GM10266 (cell line): ENCODE data around the gene TICRR.

Source experiments
- DNase-seq: peaks from one replicate; pipeline ENCODE4 v3.0.0; 2012; ENCODE audit errors: extremely low spot score
- TF ChIP-seq, protein P1 (sequence below): IDR thresholded peaks from 2 replicates; pipeline ENCODE4 v1.5.1; 2012; ENCODE audit warnings: mild to moderate bottlenecking, low read depth; ENCODE audit not compliant: control insufficient read depth, insufficient read depth; ENCODE audit errors: missing control alignments

Gene TICRR

DNA sequence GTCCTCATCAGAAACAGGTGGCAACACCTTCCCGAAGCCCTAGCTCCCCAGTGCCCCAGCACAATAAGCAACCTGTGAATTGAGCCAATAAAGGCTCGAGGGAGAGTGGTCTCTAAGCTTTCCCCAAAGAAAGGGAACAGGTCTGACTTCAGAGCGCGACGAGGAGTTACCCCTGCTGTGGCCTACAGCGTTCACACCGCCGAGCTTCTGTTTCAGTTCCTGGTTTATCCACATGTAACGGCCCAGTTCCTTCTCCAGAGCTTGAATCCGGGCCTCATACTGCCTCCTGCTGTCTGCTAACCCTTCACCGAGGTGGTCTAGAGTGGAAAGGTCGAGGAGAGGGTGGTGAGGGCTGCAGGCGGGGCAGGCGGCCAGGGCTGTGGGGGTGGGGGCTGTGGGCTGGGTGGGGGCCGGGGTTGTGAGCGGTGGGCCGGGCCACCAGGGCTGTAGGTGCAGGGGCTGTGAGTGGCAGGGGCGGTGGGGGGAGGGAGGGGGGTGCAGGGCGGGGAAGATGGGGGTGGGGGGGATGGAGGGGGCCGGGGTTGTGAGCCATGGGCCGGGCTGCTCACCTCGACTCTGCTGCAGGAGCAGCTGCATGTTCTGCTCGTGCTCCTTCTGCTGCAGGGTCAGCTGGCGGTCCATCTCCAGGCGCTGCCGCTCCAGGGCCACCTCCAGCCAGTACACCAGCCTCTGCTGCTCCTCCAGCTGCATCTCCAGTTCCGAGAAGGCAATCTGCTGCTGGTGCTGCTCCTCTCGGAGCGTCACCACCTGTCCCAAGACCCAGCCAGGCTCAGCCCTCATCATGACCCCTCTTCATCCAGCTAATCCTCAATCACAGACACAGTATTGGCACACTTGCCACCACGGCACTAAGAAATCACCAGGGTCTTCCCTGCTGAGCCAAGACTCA lies 53.8 kb downstream of the TICRR start:
- TF ChIP-seq, protein P1, sequence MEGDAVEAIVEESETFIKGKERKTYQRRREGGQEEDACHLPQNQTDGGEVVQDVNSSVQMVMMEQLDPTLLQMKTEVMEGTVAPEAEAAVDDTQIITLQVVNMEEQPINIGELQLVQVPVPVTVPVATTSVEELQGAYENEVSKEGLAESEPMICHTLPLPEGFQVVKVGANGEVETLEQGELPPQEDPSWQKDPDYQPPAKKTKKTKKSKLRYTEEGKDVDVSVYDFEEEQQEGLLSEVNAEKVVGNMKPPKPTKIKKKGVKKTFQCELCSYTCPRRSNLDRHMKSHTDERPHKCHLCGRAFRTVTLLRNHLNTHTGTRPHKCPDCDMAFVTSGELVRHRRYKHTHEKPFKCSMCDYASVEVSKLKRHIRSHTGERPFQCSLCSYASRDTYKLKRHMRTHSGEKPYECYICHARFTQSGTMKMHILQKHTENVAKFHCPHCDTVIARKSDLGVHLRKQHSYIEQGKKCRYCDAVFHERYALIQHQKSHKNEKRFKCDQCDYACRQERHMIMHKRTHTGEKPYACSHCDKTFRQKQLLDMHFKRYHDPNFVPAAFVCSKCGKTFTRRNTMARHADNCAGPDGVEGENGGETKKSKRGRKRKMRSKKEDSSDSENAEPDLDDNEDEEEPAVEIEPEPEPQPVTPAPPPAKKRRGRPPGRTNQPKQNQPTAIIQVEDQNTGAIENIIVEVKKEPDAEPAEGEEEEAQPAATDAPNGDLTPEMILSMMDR, result no peak
- peak; percentile 21 for DNase-seq

DNA sequence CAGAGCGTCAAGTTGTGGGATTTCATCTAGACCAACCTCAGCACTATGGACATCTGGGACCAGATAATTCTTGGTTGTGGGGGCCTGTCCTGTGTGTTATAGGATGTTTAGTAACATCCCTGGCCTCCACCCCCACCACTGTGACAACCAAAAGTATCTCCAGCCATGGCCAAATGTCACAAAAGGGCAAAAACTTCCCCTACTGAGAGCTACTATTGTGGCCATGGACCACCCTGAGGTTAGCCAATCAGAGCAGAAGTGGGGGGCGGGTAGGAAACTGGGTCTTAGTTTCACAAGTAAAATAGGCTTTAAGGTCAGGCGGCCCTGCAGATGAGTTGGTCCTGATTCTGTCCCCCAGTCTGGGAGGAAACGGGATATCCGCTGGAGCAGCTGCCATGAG lies 54.6 kb downstream of the TICRR start:
- TF ChIP-seq, protein P1, result no peak
- no peak for DNase-seq

DNA sequence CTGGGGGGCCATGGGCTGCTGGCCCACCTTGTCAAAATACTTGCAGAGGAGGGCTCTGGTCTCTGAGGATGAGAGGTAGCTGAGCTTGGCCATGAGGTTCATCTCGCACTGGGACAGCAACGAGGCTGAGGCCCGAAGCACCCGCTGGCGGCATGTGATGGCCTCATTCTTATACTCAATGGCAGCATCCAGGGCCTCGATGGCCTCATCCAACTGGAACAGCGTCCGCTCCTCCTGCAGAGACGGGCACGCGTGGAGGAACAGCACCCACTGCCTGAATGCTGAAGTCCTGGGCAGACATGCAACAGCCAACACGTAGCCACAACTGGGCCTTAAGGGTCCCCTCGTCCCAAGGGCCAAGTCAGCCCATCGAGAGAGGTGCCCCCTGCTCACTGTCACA lies 55.0 kb downstream of the TICRR start:
- no peak for DNase-seq

DNA sequence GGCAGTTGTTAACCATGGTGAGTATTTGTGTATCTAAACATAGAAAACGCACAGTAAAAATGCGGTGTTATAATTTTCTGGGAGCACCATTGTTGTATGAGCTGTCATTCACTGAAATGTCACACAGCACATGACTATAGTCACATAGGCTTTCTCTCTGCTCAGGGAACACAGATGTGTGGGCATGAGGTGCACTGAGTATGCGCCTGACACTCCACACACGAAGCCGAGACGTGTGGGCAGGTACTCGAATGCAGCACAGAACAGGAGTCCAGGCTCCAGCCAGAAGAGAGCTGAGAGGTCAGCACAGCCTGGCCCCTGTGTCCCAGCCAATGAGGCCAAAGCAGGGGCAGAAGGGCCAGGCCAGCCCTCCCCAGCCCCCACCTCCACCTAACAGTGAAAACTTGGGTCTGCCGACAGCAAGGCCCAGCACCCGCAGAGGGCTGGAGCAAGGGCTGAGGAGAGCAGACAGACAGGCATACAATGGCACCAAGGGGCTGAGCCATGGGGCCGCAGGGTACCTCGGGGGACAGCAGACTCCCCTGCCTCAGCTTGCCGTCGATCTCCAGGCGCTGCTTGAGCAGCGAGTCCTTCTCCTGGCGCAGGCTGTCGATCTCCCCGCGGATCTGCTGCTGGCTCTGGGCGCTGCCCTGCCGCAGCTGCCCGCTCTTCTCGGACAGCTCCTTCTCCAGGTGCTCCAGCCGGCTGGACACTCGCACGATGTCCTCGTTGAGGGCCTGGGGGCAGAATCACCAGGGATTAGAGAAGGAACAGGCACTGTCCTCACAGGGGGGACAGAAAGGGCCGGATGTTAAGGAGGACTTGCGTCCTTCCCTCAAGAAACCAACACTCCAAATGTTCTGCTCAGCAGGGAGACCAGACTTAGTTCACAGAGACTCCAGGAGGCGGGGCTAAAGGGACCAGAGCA lies 56.0 kb downstream of the TICRR start:
- peak; percentile 15 for DNase-seq
- TF ChIP-seq, protein P1, result no peak

More for the DNA sequence above, 55.0 kb downstream of the TICRR start:
- TF ChIP-seq, protein P1, result no peak

DNA sequence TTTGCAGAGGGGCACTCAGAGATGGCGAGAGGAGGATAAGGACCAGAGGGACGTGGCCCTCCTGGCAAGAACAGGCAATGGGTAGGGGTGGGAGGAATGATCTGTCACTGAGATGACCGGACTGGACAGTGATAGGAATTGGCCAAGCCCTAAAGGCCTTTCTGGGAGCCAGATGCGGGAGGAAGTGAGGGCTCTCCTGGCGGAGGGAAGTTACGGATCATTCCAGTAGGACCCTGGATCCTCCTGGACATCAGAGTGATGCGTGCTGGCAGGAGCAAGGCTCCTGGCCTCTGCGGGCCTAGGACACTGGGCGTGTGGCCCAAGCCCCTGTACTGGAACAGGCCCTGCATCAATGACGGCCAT lies 56.6 kb downstream of the TICRR start:
- TF ChIP-seq, protein P1, result no peak
- peak; percentile 9 for DNase-seq

DNA sequence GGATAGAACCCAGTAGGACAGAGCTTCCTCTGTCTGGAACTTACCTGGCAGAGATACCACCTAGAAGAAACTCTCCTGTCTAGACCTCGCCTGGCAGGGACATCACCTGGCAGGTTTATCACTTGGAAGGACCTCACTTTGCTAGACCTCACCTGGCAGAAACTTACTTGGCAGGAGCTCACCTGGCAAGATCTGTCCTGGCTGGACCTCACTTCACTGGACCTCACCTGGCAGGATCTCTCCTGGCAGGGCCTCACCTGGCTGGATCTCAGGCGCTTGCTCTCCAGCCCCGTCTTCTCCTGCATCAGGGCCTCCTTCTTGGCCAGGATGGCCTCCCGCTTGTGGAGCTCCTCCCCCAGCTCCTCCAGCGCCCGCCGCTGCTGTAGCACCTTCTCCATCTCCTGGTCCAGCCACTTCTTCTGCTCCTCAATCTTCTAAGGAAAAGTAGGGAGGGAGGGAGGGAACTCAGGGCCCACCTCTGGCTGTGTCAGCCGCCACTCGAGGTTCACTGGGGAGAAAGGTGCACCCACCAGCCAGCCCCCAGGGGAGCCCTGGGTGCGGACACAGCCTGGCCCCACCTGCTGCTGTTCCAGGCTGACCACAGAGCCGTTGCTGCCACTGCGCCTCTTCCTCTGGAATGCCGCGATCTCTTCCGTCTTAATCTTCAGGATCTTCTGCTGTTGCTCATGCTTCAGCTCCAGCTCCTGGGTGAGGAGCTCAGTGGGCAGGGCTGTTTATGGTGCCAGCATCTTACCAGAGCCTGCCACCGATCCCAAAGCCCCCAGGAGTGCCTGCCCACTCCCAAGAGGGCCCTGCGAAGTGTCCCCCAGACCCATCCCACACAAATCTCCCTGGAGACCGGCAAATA lies 57.5 kb downstream of the TICRR start:
- TF ChIP-seq, protein P1, result no peak
- peak; percentile 14 for DNase-seq
